H1 (cell line): ENCODE results near the gene PLD5. TPM values are rescaled to one million over a fixed set of nuclear protein-coding genes. Genes with fewer than 3 reads are reported as not detected.

Experiments used
- CTCF ChIA-PET: fragments of 300-600 bp; sonication (Branson Sonifier 250); formaldehyde crosslinking; loops from one replicate; lab custom pipeline; 2021; ENCODE audit not compliant: partially characterized antibody; lab: Charles Lee
- POLR2A ChIA-PET: fragments of 300-600 bp; sonication (Branson Sonifier 250); formaldehyde crosslinking; loops from one replicate; lab custom pipeline; 2021; ENCODE audit warnings: inconsistent platforms; ENCODE audit not compliant: partially characterized antibody; lab: Charles Lee
- DNase-seq, 2 experiments: peaks; one replicate each; pipeline versions ENCODE4 v3.0.0 to v3.0.0-alpha.2; 2010 to 2022; ENCODE audit warnings: low spot score in 2 of 2, low read depth in 1 of 2, mixed read lengths in 1 of 2
- FAIRE-seq: peaks from 2 replicates; lab custom pipeline; 2011; peaks lifted over from hg19 to GRCh38; lab: Jason Lieb, UNC
- H2AFZ ChIP-seq: 2 replicates; pipeline ENCODE4 v1.8.1; 2012; ENCODE audit warnings: low read length, inconsistent platforms
- H2AK5ac ChIP-seq: 2 replicates; pipeline ENCODE4 v1.6.1; 2013; ENCODE audit warnings: low read depth, low read length
- H2BK120ac ChIP-seq: replicated peaks from 2 replicates; pipeline ENCODE3; 2013; ENCODE audit warnings: low read depth, low read length, inconsistent platforms
- H2BK12ac ChIP-seq: 2 replicates; pipeline ENCODE4 v1.6.1; 2013; ENCODE audit warnings: low read depth, low read length
- H2BK15ac ChIP-seq: 2 replicates; pipeline ENCODE4 v1.6.1; 2013; ENCODE audit warnings: low read length
- H2BK20ac ChIP-seq: 2 replicates; pipeline ENCODE4 v1.6.1; 2013; ENCODE audit warnings: low read length
- H2BK5ac ChIP-seq: 2 replicates; pipeline ENCODE4 v1.6.1; 2013; ENCODE audit warnings: low read depth, low read length
- H3K14ac ChIP-seq: 2 replicates; pipeline ENCODE4 v1.6.1; 2013; ENCODE audit warnings: inconsistent platforms; ENCODE audit not compliant: insufficient read length
- H3K18ac ChIP-seq: 2 replicates; pipeline ENCODE4 v1.6.1; 2013; ENCODE audit warnings: low read length; ENCODE audit errors: extremely low read depth
- H3K23ac ChIP-seq: 2 replicates; pipeline ENCODE4 v1.6.1; 2013; ENCODE audit warnings: inconsistent platforms; ENCODE audit not compliant: insufficient read length
- H3K23me2 ChIP-seq: 2 replicates; pipeline ENCODE4 v1.6.1; 2013; ENCODE audit warnings: low read depth, low read length
- H3K27ac ChIP-seq: 2 replicates; pipeline ENCODE4 v1.6.1; 2011; ENCODE audit warnings: low read depth, low read length, inconsistent platforms
- H3K27me3 ChIP-seq, 4 experiments: replicated peaks in 1 of 4; 1 replicate in 1 of 4; 2 replicates in 3 of 4; pipeline versions ENCODE4 v1.6.1 to v1.8.1; 2011 to 2013; ENCODE audit warnings: low read length in 3 of 4, mild to moderate bottlenecking in 3 of 4, inconsistent platforms in 2 of 4, mixed read lengths in 2 of 4, moderate library complexity in 1 of 4; ENCODE audit not compliant: control insufficient read depth in 3 of 4, insufficient read depth in 3 of 4; ENCODE audit errors: extremely low read depth in 1 of 4
- H3K36me3 ChIP-seq, 4 experiments: 2 replicates each; pipeline versions ENCODE4 v1.6.1 to v1.8.1; 2011 to 2013; ENCODE audit warnings: mild to moderate bottlenecking in 4 of 4, low read length in 3 of 4, moderate library complexity in 2 of 4, control low read depth in 1 of 4, inconsistent platforms in 1 of 4; ENCODE audit not compliant: insufficient read depth in 4 of 4, control insufficient read depth in 2 of 4
- H3K4ac ChIP-seq: replicated peaks from 2 replicates; pipeline ENCODE3; 2013; ENCODE audit warnings: low read length, low read depth, mixed read lengths, inconsistent platforms; ENCODE audit not compliant: insufficient read length
- H3K4me1 ChIP-seq, 4 experiments: replicated peaks in 1 of 4; 1 replicate in 1 of 4; 2 replicates in 3 of 4; pipeline versions ENCODE4 v1.6.1 to v1.8.1; 2011 to 2013; ENCODE audit warnings: low read length in 3 of 4, inconsistent platforms in 2 of 4, mixed read lengths in 1 of 4; ENCODE audit not compliant: insufficient read depth in 4 of 4, control insufficient read depth in 3 of 4
- H3K4me2 ChIP-seq, 2 experiments: 2 replicates each; pipeline versions ENCODE4 v1.6.1 to v1.8.1; 2011 to 2013; ENCODE audit warnings: low read depth in 2 of 2, low read length in 2 of 2, control low read depth in 1 of 2, inconsistent platforms in 1 of 2, mild to moderate bottlenecking in 1 of 2; ENCODE audit not compliant: insufficient read depth in 1 of 2
- H3K4me3 ChIP-seq, 4 experiments: fragments of 200-600, 300-600 bp in 1 of 4; sonication (generic), shearing (Covaris generic), sonication (Bioruptor Twin) in 1 of 4; 2 replicates each; pipeline versions ENCODE4 v1.5.1 to v1.8.1; 2011 to 2016; ENCODE audit warnings: low read length in 4 of 4, low read depth in 3 of 4, control low read depth in 2 of 4, inconsistent platforms in 2 of 4, mild to moderate bottlenecking in 2 of 4, mixed read lengths in 1 of 4, moderate library complexity in 1 of 4; ENCODE audit not compliant: insufficient read depth in 2 of 4; ENCODE audit errors: extremely low read depth in 1 of 4
- H3K56ac ChIP-seq: replicated peaks from 2 replicates; pipeline ENCODE3; 2013; ENCODE audit warnings: low read depth, mild to moderate bottlenecking, mixed read lengths, low read length, inconsistent platforms; ENCODE audit not compliant: insufficient read length
- H3K79me1 ChIP-seq: 2 replicates; pipeline ENCODE4 v1.6.1; 2013; ENCODE audit warnings: low read depth, low read length, control low read depth
- H3K79me2 ChIP-seq, 2 experiments: 2 replicates each; pipeline versions ENCODE4 v1.6.1 to v1.8.1; 2012 to 2013; ENCODE audit warnings: low read length in 2 of 2, mild to moderate bottlenecking in 2 of 2, inconsistent platforms in 1 of 2; ENCODE audit not compliant: insufficient read depth in 2 of 2, control insufficient read depth in 1 of 2
- H3K9ac ChIP-seq, 4 experiments: replicated peaks in 1 of 4; 1 replicate in 1 of 4; 2 replicates in 3 of 4; pipeline versions ENCODE4 v1.6.1 to v1.8.1; 2011 to 2013; ENCODE audit warnings: low read depth in 3 of 4, low read length in 3 of 4, control low read depth in 2 of 4, mild to moderate bottlenecking in 2 of 4, moderate library complexity in 2 of 4, inconsistent platforms in 1 of 4; ENCODE audit errors: extremely low read depth in 1 of 4
- H3K9me3 ChIP-seq, 2 experiments: 2 replicates each; pipeline versions ENCODE4 v1.6.1 to v1.8.1; 2012 to 2013; ENCODE audit warnings: mild to moderate bottlenecking in 2 of 2, moderate library complexity in 2 of 2, control low read depth in 1 of 2, inconsistent platforms in 1 of 2, low read depth in 1 of 2, low read length in 1 of 2, mixed read lengths in 1 of 2; ENCODE audit not compliant: insufficient read depth in 2 of 2
- H4K20me1 ChIP-seq, 2 experiments: replicated peaks in 1 of 2; 2 replicates each; pipeline versions ENCODE3 to v1.8.1; 2011 to 2013; ENCODE audit warnings: inconsistent platforms in 2 of 2, low read length in 2 of 2, mild to moderate bottlenecking in 1 of 2; ENCODE audit not compliant: insufficient read depth in 2 of 2, control insufficient read depth in 1 of 2
- H4K5ac ChIP-seq: 2 replicates; pipeline ENCODE4 v1.6.1; 2013; ENCODE audit warnings: low read length, low read depth, mixed read lengths, inconsistent platforms; ENCODE audit not compliant: insufficient read length
- H4K8ac ChIP-seq: 2 replicates; pipeline ENCODE4 v1.8.0; 2013; ENCODE audit warnings: mild to moderate bottlenecking, moderate library complexity, low read length, inconsistent platforms; ENCODE audit not compliant: insufficient read depth; ENCODE audit errors: extremely low read depth
- H4K91ac ChIP-seq: replicated peaks from 2 replicates; pipeline ENCODE3; 2013; ENCODE audit warnings: low read length, mixed read lengths, inconsistent platforms; ENCODE audit not compliant: insufficient read length
- SUZ12 ChIP-seq: fragments of 200-600 bp; sonication (generic); IDR thresholded peaks from 2 replicates; pipeline ENCODE4 v1.6.1; 2012; ENCODE audit warnings: mild to moderate bottlenecking, inconsistent platforms, low read length, moderate library complexity, mixed read lengths
- WGBS, 2 experiments: shearing (Covaris generic) in 1 of 2; methylation state at CpG; one replicate each; pipeline versions ENCODE4 v1.1.6 to v1.1.7; 2013 to 2015; ENCODE audit warnings: low lambda C conversion rate in 2 of 2, mixed read lengths in 2 of 2, inconsistent platforms in 1 of 2, low coverage in 1 of 2, missing lambda C conversion rate in 1 of 2; ENCODE audit not compliant: insufficient replicate concordance in 2 of 2, insufficient coverage in 1 of 2, insufficient read length in 1 of 2; ENCODE audit errors: extremely low coverage in 1 of 2, missing lambda C conversion rate in 1 of 2; 5-methylcytosine and 5-hydroxymethylcytosine counted together
- polyA plus RNA-seq, 7 experiments: library from polyadenylated mRNA; depleted of rRNA in 3 of 7; stranded (reverse) in 5 of 7; unstranded in 2 of 7; fragments of >200 nt in 5 of 7; fragments of 200-250 nt in 2 of 7; gene quantifications; 1 replicate in 5 of 7; 2 replicates in 1 of 7; 4 replicates in 1 of 7; pipeline versions ENCODE4 v1.2.1 to v1.2.3, GENCODE V29; 2011 to 2013; ENCODE audit warnings: missing spikeins in 2 of 7, mixed read lengths in 2 of 7
- total RNA-seq: library from RNA; stranded (reverse); fragmentation: NEBNext Ultra II Directional; extraction: Animal tissue kit (Norgen Biotek cat#: 25700); gene quantifications from 2 replicates; pipeline ENCODE4 v1.2.1, GENCODE V29; 2021

PLD5 gene
- total and polyA plus RNA-seq, 2 of the 8 experiments (the other 6 are each of a cell fraction or from before 2014, with no cell fraction given) = 0.86 to 8.5 TPM

- WGBS, 2 experiments = 91% methylated on average over 11 of the region's 11 CpGs; no CpG with 5 or more reads in 1 of the 2 experiments
- CTCF ChIA-PET = interaction anchor here (0.6 to 4.7 kb wide), 6 partner anchors 11 to 554 kb away, joined by 3 to 57 read pairs (median 4); no protein-coding TSS in a partner anchor
Measured at GRCh38 chr1:242456726-242457269, 67.7 kb downstream of the PLD5 start.

More at GRCh38 chr1:242456726-242457269, 67.7 kb downstream of the PLD5 start:
- H3K4me2 ChIP-seq = no peak overlapping the region
- no peaks in the 10 kb centered on the region for H3K36me3 ChIP-seq
- FAIRE-seq = no peak
- no peak overlapping the region for H2BK12ac ChIP-seq
- H3K18ac ChIP-seq = no peak overlapping the region
- H3K79me1 ChIP-seq = no peaks in the 10 kb centered on the region
- H3K4me1 ChIP-seq = peaks cover 0 to 4% (median 0%) of the 10 kb centered on the region in 4 experiments; a peak in 4 of 7 replicates
- no peak overlapping the region for H3K4ac ChIP-seq
- no peak overlapping the region for H2BK120ac ChIP-seq
- H2BK15ac ChIP-seq = no peak overlapping the region
- no peak overlapping the region for H2AFZ ChIP-seq
- no peaks in the 10 kb centered on the region for H3K9me3 ChIP-seq
- H2BK5ac ChIP-seq = no peak overlapping the region
- H2BK20ac ChIP-seq = no peak overlapping the region
- no peaks in the 10 kb centered on the region for H3K23me2 ChIP-seq
- POLR2A ChIA-PET = no interaction called here
- no peak overlapping the region for H3K27ac ChIP-seq
- no peak overlapping the region for H3K14ac ChIP-seq
- H4K8ac ChIP-seq = no peak overlapping the region
- no peak overlapping the region for H3K4me3 ChIP-seq
- H3K79me2 ChIP-seq = no peaks in the 10 kb centered on the region
- H2AK5ac ChIP-seq = no peak overlapping the region
- H3K27me3 ChIP-seq = no peaks in the 10 kb centered on the region
- DNase-seq = no peak
- H3K9ac ChIP-seq = no peak overlapping the region
- no peak overlapping the region for H4K91ac ChIP-seq
- no peak overlapping the region for H4K5ac ChIP-seq
- H4K20me1 ChIP-seq = no peaks in the 10 kb centered on the region
- no peak overlapping the region for H3K56ac ChIP-seq
- no peak for TF ChIP-seq SUZ12
- TF ChIP-seq, all 59 proteins: peak for 0
- no peak overlapping the region for H3K23ac ChIP-seq
